LNCAP (cell line): ENCODE data around the gene LDAH.

Experiments used
- TF ChIP-seq, protein P1 (sequence below): fragments of 450-650 bp; IDR thresholded peaks from 2 replicates; pipeline ENCODE4 v1.5.1; 2017; ENCODE audit warnings: mild to moderate bottlenecking

LDAH gene

DNA sequence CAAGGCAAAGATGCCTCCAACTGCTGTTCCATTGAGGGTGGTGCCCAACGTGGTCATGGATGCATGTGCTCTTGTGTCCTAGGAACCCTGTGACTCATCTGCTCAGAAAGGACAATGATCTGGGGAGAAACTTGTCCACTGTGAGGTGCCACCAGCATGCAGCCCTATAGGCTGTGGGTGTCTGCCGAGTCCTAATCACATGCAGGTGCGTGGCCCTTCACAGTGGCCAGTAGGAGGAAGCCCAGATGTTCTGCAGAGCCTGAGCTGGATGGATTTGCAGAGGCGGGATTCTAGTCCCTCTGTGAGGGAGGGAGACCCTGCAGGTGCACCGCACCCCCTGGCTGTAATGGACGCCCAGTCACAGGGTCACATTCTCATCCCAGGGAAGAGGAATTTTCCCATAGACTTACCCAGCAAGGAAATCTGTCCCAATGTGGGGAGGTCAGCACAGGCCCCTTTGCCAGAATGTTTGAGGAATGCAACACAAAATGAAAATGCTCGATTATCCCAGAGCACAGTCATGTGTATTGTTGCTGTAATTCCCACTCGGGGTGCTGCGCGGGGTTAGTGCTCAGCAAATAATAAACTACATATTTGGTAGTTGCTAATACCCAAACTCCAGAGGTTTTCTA is 142.0 kb downstream of the LDAH start:
- TF ChIP-seq, protein P1, sequence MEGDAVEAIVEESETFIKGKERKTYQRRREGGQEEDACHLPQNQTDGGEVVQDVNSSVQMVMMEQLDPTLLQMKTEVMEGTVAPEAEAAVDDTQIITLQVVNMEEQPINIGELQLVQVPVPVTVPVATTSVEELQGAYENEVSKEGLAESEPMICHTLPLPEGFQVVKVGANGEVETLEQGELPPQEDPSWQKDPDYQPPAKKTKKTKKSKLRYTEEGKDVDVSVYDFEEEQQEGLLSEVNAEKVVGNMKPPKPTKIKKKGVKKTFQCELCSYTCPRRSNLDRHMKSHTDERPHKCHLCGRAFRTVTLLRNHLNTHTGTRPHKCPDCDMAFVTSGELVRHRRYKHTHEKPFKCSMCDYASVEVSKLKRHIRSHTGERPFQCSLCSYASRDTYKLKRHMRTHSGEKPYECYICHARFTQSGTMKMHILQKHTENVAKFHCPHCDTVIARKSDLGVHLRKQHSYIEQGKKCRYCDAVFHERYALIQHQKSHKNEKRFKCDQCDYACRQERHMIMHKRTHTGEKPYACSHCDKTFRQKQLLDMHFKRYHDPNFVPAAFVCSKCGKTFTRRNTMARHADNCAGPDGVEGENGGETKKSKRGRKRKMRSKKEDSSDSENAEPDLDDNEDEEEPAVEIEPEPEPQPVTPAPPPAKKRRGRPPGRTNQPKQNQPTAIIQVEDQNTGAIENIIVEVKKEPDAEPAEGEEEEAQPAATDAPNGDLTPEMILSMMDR, result no peak

DNA sequence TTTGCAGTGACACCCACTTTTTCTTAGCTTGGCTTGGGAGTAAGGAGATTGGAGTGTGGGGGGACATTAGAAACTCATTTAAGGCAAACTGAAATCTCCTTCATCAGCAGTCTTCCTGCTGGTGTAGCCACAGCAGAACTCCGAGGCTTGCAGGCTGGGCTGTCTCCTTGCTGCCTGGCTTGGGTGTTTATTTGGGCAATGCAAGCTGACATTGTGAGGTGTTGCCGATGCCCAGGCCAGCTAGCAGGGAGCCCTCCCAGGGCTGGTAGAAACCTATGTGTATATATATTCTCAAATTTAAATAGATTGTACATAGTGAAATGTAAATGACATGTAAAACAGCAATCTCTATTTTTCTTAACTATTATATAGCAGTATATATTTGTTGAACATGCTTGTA is 144.1 kb downstream of the LDAH start:
- TF ChIP-seq, protein P1, result no peak

DNA sequence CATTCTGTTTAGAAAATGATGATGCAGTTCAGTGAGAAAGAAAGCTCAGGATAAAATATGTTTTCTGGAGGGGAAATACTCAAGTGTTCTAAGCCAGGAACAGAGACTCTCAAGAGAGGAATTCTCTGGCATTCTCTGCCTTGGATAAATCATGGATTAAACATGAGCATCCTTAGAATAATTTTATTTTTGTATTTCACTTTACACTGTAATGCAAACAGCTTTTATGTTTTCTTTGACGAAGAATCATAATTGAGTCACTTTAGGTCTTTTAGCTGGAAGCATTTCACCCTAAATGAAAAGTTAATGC is 144.9 kb downstream of the LDAH start:
- TF ChIP-seq, protein P1, result no peak

DNA sequence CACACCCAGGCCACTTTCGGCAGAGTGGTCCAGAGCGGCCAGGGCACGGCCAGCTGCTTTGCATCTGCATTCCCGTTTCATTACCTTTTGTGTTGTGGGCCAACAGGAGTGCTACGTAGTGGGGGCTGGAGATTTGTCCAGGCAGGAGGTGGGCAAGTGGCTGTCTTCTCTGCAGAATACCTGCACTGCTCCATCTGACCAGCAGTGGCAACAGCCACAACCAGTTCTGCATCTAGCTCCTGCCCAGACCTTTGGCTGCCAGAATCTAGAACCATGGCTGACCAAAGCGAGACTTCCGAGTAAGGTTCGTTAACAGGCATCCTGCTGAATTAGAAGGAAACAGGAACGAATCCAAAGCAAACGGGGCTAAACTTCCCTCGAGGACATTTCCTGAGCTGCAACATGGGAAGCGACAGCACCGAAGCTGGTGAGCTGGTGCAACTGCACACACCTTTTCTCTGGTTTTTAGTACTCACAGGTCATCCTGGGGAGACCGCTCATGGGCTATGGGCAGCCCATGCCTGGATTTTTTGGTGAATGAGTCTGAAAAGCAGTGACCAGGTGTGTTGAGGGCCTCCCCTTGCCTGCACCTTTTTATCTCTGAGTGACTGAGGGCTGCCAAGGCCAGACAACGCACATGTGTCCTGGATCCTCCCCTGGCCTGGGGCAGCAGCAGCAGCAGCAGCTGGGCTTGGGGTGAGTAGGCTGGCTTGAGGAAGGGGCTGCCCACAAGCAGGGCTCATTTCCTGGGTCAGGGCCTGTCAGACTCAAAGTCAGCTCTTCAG is 145.4 kb downstream of the LDAH start:
- TF ChIP-seq, protein P1, result peak; percentile 53

DNA sequence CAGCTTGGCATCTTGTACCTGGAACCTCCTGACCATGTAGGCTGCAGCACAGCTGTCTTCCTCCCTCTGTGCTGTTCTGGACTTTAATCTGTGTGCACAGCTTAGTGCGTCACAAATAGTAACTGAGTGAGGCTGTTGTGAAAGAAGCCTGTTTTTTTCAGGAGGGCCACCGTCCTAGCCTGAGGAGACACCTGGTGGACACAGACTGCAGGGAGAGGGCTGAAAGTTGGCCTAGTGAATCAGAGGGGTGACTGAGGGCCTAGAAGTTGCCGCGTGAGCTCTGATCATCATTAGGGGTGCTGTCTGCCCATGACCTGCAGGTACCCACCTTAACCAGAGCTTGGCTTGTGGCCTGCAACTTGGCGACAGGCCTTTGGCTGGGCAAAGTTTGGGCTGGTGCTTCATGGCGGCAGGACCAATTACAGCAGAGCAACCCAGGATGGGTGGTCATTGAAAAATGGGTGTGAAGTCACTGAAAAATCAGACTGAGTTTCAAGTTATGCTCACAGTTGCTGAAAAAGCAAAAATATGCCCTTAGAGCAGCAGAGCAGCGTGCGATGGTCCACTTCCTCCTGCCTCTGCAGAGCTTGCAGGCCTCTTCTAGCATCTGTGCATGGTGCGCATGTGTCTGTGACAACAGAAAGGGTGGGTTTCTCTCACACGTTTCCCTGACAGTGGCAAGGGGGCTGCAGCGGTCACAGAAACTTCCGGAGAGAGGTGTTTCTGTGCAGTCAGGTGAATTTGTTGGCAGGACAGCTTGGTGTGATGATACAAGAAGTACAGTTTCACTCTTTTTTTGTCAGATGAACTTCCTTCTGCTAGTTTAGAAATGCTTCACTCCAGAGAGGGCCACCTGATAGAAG is 146.3 kb downstream of the LDAH start:
- TF ChIP-seq, protein P1, result no peak

DNA sequence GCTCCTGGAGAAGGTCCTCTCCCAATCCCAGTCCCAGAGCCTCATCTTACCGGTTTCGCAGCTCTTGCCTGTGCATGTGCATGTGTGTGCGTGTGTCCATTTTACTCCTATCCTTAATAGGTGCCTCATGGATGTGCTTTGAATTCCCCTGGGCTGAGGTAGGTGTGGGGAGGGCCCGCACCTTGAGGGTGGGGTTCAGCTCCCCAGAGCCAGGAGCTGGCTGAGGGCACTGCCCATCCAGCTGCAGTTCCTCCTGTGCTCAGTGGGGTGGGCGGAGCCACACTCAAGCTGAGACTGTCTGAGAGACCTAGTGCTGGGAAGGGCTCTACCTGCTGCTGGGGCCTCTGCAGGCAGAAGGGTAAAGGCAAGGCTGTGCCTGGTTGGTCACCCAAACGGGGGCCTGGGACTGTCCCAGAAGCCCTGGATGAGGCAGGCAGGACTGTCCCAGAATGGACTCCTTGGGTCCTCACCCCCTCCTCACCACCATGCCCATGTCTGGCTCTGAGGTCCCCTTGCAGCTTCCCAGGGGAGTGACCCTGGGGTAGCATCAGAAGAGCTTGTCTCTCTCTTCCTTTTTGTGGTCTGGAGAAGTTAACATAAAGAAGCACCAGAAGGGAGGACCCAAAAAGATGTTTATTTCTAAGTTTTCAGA is 147.1 kb downstream of the LDAH start:
- TF ChIP-seq, protein P1, result no peak

DNA sequence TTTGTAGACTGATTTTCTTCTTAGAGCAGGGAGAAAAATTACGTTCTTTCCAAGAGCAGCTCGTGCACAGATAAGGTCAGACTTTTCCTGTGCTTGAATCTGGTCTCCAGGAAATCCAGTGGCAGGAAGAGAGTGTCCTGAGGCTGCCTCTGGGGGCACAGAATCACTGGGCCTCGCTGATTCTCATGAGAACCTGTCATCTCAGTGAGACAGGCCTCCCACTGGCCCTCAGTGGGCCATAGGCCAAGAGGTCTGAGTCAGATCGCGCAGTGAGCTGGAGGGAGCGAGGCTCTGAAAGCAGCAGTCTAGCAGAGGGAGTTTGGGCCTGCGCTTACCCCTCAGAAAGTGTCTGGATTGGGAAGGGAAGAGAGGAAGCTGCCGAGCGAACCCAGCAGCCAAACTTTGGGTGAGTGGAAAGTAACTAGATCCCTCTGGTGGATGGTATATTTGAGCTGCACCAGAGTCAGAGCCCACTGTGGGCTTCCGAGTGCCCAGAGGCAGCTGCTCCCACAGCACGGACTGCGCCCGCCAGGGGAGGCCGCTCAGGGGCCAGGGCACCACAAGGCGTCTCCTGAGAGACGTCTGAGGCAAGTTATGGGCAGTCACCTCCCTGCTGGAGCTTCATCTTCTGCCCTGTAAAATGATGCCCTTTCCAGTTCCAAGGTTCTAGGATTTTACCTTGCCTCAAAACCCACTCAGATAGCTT is 147.8 kb downstream of the LDAH start:
- TF ChIP-seq, protein P1, result no peak
